Sigmoid colon (tissue), 7 donors: ENCODE data around the gene RXFP4. TPM values are rescaled to one million over a fixed set of nuclear protein-coding genes. Genes with fewer than 3 reads are reported as not detected.

ENCODE experiments used
- DNase-seq: peaks from one replicate; pipeline ENCODE4 v3.0.0-alpha.2; 2019
- H3K27ac ChIP-seq, 4 donors: fragments of 200-600 bp; sonication (generic); one replicate each; pipeline ENCODE4 v1.5.1; 2016 to 2019; ENCODE audit warnings: mild to moderate bottlenecking in 1 of 4
- H3K27me3 ChIP-seq, 3 donors: fragments of 200-600 bp; sonication (generic); one replicate each; pipeline ENCODE4 v1.5.1; 2019; ENCODE audit warnings: mild to moderate bottlenecking in 1 of 3
- H3K36me3 ChIP-seq, 4 donors: fragments of 200-600 bp; sonication (generic); one replicate each; pipeline ENCODE4 v1.5.1; 2016 to 2019
- H3K4me1 ChIP-seq, 4 donors: fragments of 200-600 bp; sonication (generic); one replicate each; pipeline ENCODE4 v1.5.1; 2017 to 2019
- H3K4me3 ChIP-seq, 4 donors: fragments of 200-600 bp; sonication (generic); one replicate each; pipeline ENCODE4 v1.5.1; 2017 to 2019; ENCODE audit warnings: mild to moderate bottlenecking in 2 of 4, moderate library complexity in 1 of 4
- H3K9me3 ChIP-seq, 4 donors: fragments of 200-600 bp in 3 of 4; sonication (generic) in 3 of 4; one replicate each; pipeline versions ENCODE4 v1.5.1 to v1.6.1; 2013 to 2019
- EP300 ChIP-seq, 4 donors: sonication (generic); formaldehyde crosslinking; IDR thresholded peaks; one replicate each; pipeline ENCODE4 v1.6.1; 2017; ENCODE audit warnings: antibody characterized with exemption in 4 of 4
- POLR2A ChIP-seq, 2 donors: fragments of 450-650 bp; IDR thresholded peaks; one replicate each; pipeline ENCODE4 v1.6.1; 2016; ENCODE audit warnings: antibody characterized with exemption in 2 of 2, mild to moderate bottlenecking in 2 of 2, moderate library complexity in 2 of 2
- POLR2AphosphoS5 ChIP-seq, 4 donors: sonication (generic); formaldehyde crosslinking; IDR thresholded peaks; one replicate each; pipeline ENCODE4 v1.6.1; 2017; ENCODE audit warnings: antibody characterized with exemption in 4 of 4
- WGBS, 2 donors: extraction: QIAGEN DNeasy Blood & Tissue Kit; methylation state at CpG; one replicate each; pipeline ENCODE4 v1.1.7; 2013; 5-methylcytosine and 5-hydroxymethylcytosine counted together
- intact Hi-C: fragments of 100-400 bp; cut with DNase I; formaldehyde crosslinking; loops from one replicate; pipeline ENCODE4 v1.15.1; 2023
- polyA plus RNA-seq, 3 donors: library from polyadenylated mRNA; stranded (reverse); fragments of 200-250 nt; gene quantifications; one replicate each; pipeline ENCODE4 v1.2.3, GENCODE V29; 2013
- total RNA-seq, 4 donors: library from RNA; depleted of rRNA; stranded (reverse); fragments of >200 nt; gene quantifications; one replicate each; pipeline ENCODE4 v1.1.0, GENCODE V29; 2016
- TF ChIP-seq, protein P1 (sequence below), 4 experiments: fragments of 450-650 bp in 3 of 4; fragments of 200-600 bp in 1 of 4; IDR thresholded peaks; one replicate each; pipeline ENCODE4 v1.5.1; 2016 to 2019; ENCODE audit warnings: antibody characterized with exemption in 4 of 4, mild to moderate bottlenecking in 3 of 4, moderate library complexity in 2 of 4
- donor health status: healthy with polysubstance abuse.
- donor health status: Bipolar disorder and iron deficiency.
- donor health status: healthy.

RXFP4 gene
- total and polyA plus RNA-seq, 7 donors: 1.8 to 2.7 TPM; not detected in 5

DNA sequence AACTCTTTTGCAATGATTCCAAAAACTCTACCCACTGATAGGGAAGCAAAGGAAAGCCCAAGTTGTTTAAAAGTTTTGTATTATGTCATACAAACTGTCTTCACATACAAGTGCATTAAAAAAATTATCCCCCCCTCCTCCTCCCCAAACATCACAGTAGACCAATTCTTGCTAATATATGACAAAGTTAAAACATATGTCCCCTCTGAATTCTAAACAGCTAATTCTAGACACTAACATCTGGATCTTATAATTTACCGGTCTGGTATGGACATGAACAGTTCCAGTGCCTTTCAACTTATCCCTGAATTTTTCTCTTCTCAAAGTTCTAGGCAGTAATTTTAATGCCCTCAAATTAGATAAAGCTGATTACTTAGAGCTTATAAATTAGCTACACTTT is 43.7 kb upstream of the RXFP4 start:
- WGBS, 2 donors: 81 to 86% methylated on average over 1 of the region's 1 CpG
- TF ChIP-seq POLR2A (IDR thresholded peaks at IDR 0.05): no peak
- TF ChIP-seq EP300 (IDR thresholded peaks at IDR 0.05): no peak

GRCh38 chr1:155898888-155899287 is 42.5 kb upstream of the RXFP4 start:
- WGBS, 2 donors: 77 to 82% methylated on average over 2 of the region's 2 CpGs
- peaks cover 15 to 78% (median 49%) of the 10 kb centered on the region in 4 donors for H3K36me3 ChIP-seq
- no peaks in the 10 kb centered on the region for H3K27me3 ChIP-seq

More for the DNA sequence above, 43.7 kb upstream of the RXFP4 start:
- Histone ChIP-seq H3K27me3 (no peaks in the 10 kb centered on the region), H3K27ac (no peak overlapping the region), H3K4me1 (peaks cover 0 to 11% (median 2%) of the 10 kb centered on the region in 4 donors), H3K4me3 (no peak overlapping the region), H3K9me3 (no peaks in the 10 kb centered on the region), H3K36me3 (peaks cover 13 to 66% (median 38%) of the 10 kb centered on the region in 4 donors)
- intact Hi-C loops: no loop called here
- DNase-seq: no peak

DNA sequence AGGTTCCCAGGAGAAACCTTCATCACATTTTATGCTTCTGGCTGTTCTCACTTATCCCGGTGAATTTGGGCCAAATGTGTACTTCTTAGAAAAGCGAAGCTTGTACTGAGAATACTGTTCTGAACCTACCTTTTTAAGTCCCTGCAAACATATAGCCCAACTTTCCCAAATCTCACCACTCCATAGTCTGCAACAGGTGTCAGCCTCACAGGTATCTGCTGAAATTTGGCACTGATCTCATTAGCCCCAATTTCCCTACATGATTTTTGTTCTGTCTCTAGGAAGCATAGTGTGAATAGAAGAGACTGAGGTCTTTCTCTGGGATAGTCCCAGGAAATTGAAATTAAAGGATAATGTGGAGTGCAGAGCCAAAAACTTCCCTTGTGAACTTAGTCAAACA is 41.8 kb upstream of the RXFP4 start:
- WGBS, 2 donors: 95 to 98% methylated on average over 2 of the region's 2 CpGs
- TF ChIP-seq POLR2AphosphoS5 (IDR thresholded peaks at IDR 0.05) (no peak), EP300 (IDR thresholded peaks at IDR 0.05) (no peak), POLR2A (IDR thresholded peaks at IDR 0.05) (no peak)
- TF ChIP-seq, protein P1, sequence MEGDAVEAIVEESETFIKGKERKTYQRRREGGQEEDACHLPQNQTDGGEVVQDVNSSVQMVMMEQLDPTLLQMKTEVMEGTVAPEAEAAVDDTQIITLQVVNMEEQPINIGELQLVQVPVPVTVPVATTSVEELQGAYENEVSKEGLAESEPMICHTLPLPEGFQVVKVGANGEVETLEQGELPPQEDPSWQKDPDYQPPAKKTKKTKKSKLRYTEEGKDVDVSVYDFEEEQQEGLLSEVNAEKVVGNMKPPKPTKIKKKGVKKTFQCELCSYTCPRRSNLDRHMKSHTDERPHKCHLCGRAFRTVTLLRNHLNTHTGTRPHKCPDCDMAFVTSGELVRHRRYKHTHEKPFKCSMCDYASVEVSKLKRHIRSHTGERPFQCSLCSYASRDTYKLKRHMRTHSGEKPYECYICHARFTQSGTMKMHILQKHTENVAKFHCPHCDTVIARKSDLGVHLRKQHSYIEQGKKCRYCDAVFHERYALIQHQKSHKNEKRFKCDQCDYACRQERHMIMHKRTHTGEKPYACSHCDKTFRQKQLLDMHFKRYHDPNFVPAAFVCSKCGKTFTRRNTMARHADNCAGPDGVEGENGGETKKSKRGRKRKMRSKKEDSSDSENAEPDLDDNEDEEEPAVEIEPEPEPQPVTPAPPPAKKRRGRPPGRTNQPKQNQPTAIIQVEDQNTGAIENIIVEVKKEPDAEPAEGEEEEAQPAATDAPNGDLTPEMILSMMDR (IDR thresholded peaks at IDR 0.05): no peak
- DNase-seq: no peak
- H3K36me3 ChIP-seq: peaks cover 23 to 86% (median 57%) of the 10 kb centered on the region in 4 donors
- no peaks in the 10 kb centered on the region for H3K27me3 ChIP-seq
- H3K4me3 ChIP-seq: no peak overlapping the region
- H3K4me1 ChIP-seq: no peaks in the 10 kb centered on the region
- no peaks in the 10 kb centered on the region for H3K9me3 ChIP-seq
- no peak overlapping the region for H3K27ac ChIP-seq
- intact Hi-C loops: no loop called here

More at GRCh38 chr1:155898888-155899287, 42.5 kb upstream of the RXFP4 start:
- intact Hi-C loops: no loop called here
- peaks cover 0 to under 1% (median 0%) of the 10 kb centered on the region in 4 donors for H3K4me1 ChIP-seq
- TF ChIP-seq EP300 (IDR thresholded peaks at IDR 0.05) (no peak), POLR2AphosphoS5 (IDR thresholded peaks at IDR 0.05) (no peak), POLR2A (IDR thresholded peaks at IDR 0.05) (no peak)
- TF ChIP-seq, protein P1 (IDR thresholded peaks at IDR 0.05): no peak
- DNase-seq: no peak
- no peak overlapping the region for H3K27ac ChIP-seq
- H3K4me3 ChIP-seq: no peak overlapping the region
- H3K9me3 ChIP-seq: no peaks in the 10 kb centered on the region

GRCh38 chr1:155900161-155900560 is 41.3 kb upstream of the RXFP4 start:
- H3K27ac ChIP-seq: no peak overlapping the region
- DNase-seq: no peak
- intact Hi-C loops: no loop called here
- peaks cover 26 to 91% (median 62%) of the 10 kb centered on the region in 4 donors for H3K36me3 ChIP-seq
- no peaks in the 10 kb centered on the region for H3K27me3 ChIP-seq
- no peaks in the 10 kb centered on the region for H3K4me1 ChIP-seq
- WGBS, 2 donors: 93% methylated on average over 4 of the region's 4 CpGs
- H3K4me3 ChIP-seq: no peak overlapping the region
- H3K9me3 ChIP-seq: no peaks in the 10 kb centered on the region
- TF ChIP-seq POLR2A (IDR thresholded peaks at IDR 0.05): no peak
- TF ChIP-seq EP300 (IDR thresholded peaks at IDR 0.05): no peak
- no peak for TF ChIP-seq POLR2AphosphoS5 (IDR thresholded peaks at IDR 0.05)
- TF ChIP-seq, protein P1 (IDR thresholded peaks at IDR 0.05): no peak

- H3K9me3 ChIP-seq: no peaks in the 10 kb centered on the region
- no peak for DNase-seq
- H3K4me3 ChIP-seq: no peak overlapping the region
- peaks cover 26 to 97% (median 77%) of the 10 kb centered on the region in 4 donors for H3K36me3 ChIP-seq
- no peaks in the 10 kb centered on the region for H3K27me3 ChIP-seq
- WGBS, 2 donors: 95 to 96% methylated on average over 12 of the region's 12 CpGs
- H3K27ac ChIP-seq: no peak overlapping the region
- intact Hi-C loops: no loop called here
- TF ChIP-seq POLR2A (IDR thresholded peaks at IDR 0.05): no peak
- TF ChIP-seq EP300 (IDR thresholded peaks at IDR 0.05): no peak
- no peak for TF ChIP-seq POLR2AphosphoS5 (IDR thresholded peaks at IDR 0.05)
- TF ChIP-seq, protein P1 (IDR thresholded peaks at IDR 0.05): no peak
- H3K4me1 ChIP-seq: peaks cover 0 to 5% (median 2%) of the 10 kb centered on the region in 4 donors
Measured at GRCh38 chr1:155904261-155904660, 37.2 kb upstream of the RXFP4 start.
